HFF-Myc (cell line): ENCODE measurements around the gene IQGAP2.

Experiments
- DNase-seq: peaks from one replicate; pipeline ENCODE4 v3.0.0-alpha.2; 2011; ENCODE audit warnings: low read depth; ENCODE audit errors: extremely low read depth
- H3K4me3 ChIP-seq: replicated peaks from 2 replicates; pipeline ENCODE4 v1.5.1; 2011; ENCODE audit warnings: low read depth, mild to moderate bottlenecking, control low read depth, low read length
- CTCF ChIP-seq: IDR thresholded peaks from 2 replicates; pipeline ENCODE4 v1.5.1; 2012; ENCODE audit warnings: mild to moderate bottlenecking, low read depth, low read length, control low read depth; ENCODE audit errors: missing control alignments

The IQGAP2 gene

GRCh38 chr5:76487386-76487785 is 84.3 kb downstream of the IQGAP2 start:
- no peak for TF ChIP-seq CTCF
- no peak for DNase-seq
- H3K4me3 ChIP-seq: no peak overlapping the region

- no peak for TF ChIP-seq CTCF
- H3K4me3 ChIP-seq: no peak overlapping the region
- DNase-seq: no peak
Measured at GRCh38 chr5:76487821-76488220, 84.7 kb downstream of the IQGAP2 start.

- no peak overlapping the region for H3K4me3 ChIP-seq
- TF ChIP-seq CTCF: no peak
- DNase-seq: no peak
Measured at GRCh38 chr5:76488969-76489368, 85.9 kb downstream of the IQGAP2 start.

GRCh38 chr5:76489877-76490688 is 87.0 kb downstream of the IQGAP2 start:
- no peak for TF ChIP-seq CTCF
- DNase-seq: no peak
- H3K4me3 ChIP-seq: no peak overlapping the region

- DNase-seq: no peak
- TF ChIP-seq CTCF: no peak
- H3K4me3 ChIP-seq: no peak overlapping the region
Measured at GRCh38 chr5:76490960-76491359, 87.9 kb downstream of the IQGAP2 start.

- TF ChIP-seq CTCF: no peak
- DNase-seq: no peak
Measured at GRCh38 chr5:76492819-76493189, 89.7 kb downstream of the IQGAP2 start.

More at GRCh38 chr5:76492819-76493189, 89.7 kb downstream of the IQGAP2 start:
- H3K4me3 ChIP-seq: no peak overlapping the region
